Kidney capillary endothelial cell (primary cell): Measurements from ENCODE around the gene RAP2B.
"Not testable (repeated sequence)": the region's sequence is repeated elsewhere in the genome, so short reads cannot be mapped to it uniquely, and the experiment has no call there.

ENCODE experiments used
- DNase-seq: peaks from one replicate; pipeline ENCODE4 v3.0.0-alpha.2; 2018; ENCODE audit warnings: low spot score

The RAP2B gene

DNA sequence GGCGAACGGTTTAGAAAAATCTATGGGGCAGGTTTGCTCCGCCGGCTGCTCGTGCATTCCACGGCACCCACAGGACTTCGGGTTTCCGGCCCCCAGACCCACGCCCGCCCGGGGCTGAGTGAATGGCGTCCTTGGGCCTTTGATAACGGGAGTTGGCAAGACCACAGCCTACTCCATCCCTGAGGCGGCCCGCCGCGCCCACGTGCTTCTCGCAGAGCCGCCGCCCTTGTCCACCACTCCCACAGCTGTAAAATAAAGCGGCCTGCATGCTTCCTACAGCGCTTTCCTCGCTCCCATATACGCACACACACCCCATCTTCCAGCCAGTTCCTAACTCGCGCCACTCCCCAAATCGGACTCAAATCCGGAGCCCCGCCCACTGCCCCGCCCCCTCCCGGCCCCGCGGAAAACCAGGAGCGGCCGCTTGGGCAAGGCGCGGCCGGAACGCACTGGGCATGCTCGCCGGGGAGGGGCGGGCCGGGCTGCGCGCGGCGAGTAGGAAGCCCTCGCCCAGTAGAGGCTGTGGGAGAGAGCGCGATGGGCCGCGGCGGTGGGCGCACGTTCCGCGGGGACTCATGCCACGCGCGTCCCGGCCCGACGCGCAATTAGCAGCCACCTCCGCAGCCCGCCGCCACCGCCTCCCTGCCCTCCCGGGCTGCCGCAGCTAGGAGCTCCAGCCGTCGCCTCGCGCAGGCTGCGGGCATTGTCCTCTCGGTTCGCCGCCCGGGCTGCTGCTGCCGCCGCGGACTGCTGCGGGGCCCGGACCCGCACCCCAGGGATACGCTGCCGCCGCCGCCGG, at the start of gene RAP2B:
Gene RAP2B, plus strand, starts transcription at position 513 of the 799 bp plus-strand sequence. CDS start 468 bp downstream, outside the sequence.
- peak; percentile 89 for DNase-seq

DNA sequence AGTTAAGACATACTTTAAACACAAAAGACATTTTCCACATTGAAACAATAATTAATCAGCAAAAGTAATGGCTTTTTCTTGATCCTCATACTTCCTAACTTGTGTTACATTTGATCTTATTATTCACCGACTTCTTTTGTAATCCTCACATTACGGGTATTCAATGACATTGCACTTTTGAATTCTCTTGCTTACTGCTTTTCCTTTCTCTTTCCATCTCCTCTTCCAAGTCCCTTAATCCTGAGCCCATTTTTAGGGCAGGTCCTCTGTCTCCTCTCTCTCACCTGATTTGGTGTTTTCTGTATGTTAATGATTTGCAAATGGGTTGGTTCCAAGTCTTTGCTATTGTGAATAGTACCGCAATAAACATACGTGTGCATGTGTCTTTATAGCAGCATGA, 48.5 kb upstream of the RAP2B start:
- DNase-seq, result no peak

DNA sequence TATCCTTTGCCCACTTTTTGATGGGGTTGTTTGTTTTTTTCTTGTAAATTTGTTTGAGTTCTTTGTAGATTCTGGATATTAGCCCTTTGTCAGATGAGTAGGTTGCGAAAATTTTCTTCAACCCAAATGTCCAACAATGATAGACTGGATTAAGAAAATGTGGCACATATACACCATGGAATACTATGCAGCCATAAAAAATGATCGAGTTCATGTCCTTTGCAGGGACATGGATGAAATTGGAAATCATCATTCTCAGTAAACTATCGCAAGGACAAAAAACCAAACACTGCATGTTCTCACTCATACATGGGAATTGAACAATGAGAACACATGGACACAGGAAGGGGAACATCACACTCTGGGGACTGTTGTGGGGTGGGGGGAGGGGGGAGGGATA, 47.8 kb upstream of the RAP2B start:
- not testable (repeated sequence) for DNase-seq

DNA sequence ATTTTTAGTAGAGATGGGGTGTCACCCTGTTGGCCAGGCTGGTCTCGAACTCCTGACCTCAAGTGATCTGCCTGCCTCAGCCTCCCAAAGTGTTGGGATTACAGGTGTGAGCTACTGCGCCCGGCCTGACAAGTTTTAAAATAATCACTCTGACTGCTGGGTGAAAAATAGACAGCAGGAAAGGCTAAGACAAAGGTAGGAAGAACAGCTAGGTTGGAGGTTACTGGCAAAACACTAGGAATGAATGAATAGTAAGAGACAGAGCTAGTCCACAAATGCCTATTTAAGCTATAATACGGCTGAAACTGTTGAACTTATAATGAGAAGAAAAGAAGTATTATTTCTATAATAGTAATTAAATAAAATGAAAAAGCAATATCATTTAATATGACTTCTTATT, 46.7 kb upstream of the RAP2B start:
- DNase-seq, result no peak

DNA sequence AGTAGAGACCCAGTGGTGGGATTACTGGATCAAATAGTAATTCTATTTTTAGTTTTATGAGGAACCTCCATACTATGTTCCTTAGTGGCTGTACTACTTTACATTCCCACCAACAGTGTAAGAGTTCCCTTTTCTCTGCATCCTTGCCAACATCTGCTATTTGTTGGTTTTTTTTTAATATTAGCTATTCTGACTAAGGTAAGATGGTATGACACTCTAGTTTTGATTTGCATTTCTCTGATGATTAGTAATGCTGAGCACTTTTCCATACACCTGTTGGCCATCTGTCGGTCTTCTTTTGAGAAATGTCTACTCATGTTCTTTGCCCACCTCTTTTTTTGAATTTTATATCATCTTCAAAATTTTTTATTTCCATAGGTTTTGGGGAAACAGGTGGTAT, 34.2 kb upstream of the RAP2B start:
- DNase-seq, result no peak

DNA sequence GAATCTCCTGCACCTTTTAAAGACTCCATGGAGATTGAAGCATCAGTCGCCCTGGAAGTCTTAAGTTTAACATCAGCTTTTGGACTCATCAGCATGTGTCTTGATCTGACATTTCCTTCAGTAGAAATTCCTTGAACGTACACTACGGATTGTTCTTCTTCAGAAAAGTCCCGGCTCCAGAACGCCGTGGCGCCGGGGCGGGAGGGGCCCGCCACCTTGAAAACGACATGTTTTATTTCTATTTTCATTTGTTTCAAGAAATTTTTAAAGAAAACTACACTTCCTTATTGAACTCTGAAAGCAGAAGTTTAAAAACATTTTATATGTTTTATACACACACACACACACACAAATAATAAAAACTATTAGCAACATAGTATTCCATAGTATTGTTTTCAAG, 32.6 kb upstream of the RAP2B start:
- DNase-seq, result no peak

DNA sequence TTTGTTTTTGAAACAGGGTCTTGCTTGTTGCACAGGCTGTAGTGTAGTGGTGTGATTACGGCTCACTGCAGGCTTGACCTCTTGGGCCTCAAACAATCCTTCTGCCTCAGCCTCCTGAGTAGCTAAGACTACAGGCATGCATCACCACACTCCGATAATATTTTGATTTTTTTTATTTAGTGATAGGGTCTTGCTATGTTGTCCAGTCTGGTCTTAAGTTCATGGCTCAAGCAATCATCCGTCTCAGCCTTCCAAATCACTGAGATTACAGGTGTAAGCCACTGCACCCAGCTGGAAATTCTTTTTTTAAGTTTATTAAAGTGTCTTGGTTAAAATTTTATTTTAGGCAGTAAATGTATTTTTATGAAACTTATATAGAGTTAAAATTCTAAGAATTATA, 32.2 kb upstream of the RAP2B start:
- DNase-seq, result no peak

DNA sequence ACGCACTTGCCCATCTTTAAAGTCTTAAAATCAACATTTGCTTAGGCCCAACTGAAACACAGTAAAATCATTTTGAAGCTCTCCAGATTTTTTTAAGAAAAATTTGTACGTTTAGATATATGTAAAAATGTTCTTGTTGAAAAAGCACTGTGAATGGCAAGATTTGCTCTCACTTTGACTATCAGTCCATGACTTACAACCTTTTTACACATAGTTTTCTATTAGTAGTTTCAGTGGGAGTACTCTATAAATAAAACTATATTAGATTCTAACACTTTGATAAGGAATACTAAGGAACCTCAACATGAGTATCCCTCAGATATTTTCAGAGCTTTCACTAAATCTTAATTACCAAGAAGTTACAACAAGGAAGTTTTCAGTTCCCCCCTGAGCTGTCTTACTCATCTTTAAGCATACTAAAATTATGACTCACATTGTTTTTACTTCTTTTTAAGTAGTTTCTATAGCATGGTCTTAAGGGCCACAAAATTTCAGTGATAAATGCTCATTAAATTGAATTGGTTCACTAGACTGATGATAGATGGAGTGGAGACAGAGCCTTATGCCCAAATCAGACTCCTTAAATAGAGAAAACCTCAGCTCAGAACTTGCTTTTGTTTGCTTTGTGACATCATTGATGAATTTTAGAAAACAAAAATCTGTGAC, 31.6 kb upstream of the RAP2B start:
- DNase-seq, result peak; percentile 80

DNA sequence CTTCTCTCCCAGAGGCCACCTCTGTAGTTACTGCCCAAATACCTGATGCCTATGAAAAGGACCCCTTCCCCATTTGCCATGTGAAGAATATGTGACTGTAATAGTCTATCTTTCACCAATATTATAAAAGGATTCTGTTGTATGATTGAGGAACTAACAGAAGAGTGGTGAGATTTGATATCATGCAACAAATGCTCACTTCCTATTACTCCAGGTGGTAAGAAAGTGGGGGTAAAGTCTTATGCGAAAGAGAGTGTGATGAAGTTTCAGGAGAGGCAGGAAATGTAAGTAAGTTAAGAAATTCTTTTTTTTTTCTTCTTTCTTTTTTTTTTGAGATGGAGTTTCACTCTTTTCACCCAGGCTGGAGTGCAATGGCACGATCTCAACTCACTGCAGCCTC, 24.4 kb upstream of the RAP2B start:
- no peak for DNase-seq

DNA sequence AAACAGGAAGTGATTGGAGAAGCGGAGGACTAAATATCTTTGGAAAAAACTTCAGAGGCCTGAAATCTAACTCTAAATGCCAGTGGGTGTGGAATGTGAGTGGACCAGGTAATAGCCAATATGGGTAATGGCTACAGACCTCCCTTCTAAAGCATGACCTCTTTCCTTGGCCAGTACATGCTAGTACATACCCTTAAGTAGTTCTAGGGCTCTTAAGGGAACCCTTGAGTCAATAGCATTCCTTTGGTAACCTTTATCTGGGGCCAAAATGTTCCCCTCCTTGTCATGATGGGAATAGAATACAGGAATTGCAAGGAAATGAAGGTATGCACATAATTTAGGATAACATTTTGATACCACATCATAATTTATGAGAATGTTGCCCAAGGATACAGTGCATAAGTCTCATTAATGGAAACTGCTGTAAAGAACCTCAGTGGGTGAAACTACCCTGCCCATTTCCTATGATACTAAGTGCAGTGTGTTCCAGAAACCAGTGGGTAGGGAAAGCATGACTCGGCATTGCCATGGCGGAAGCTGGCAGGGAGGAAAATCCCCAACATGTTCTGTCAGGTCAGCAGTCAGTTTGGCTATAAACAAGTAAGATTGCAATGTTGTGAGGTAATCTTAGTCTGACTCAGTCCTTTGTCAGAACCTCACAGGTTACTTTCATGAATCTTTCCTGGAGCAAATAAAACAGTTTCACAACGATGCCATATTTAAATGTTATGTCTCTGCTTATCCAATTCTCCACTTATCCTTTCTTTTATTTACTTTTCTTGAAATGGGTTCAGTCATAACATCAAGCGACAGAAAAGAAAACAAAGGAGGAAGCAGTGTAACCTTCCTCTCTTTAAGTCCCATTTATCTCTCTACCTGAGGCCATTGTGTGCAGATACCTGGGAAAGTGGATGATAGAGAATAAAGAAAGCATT, 23.5 kb upstream of the RAP2B start:
- DNase-seq, result peak; percentile 91

DNA sequence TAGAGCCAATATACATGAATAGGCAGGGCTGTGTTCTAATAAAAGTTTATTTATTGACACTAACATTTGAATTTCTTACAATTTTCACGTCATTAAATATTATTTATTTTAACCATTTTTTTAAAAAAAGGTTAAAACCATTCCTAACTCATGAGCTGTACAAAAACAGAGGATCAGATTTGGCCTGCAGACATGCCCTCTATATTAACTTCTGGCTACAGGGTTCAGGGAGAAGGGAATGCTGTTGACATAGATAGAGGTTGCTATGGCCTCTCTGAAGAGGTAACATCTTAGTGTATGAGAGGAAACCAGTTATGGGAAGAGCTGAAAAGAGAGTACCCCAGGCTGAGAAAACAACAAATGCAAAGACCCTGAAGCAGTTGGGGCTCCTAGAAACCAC, 19.1 kb upstream of the RAP2B start:
- no peak for DNase-seq

DNA sequence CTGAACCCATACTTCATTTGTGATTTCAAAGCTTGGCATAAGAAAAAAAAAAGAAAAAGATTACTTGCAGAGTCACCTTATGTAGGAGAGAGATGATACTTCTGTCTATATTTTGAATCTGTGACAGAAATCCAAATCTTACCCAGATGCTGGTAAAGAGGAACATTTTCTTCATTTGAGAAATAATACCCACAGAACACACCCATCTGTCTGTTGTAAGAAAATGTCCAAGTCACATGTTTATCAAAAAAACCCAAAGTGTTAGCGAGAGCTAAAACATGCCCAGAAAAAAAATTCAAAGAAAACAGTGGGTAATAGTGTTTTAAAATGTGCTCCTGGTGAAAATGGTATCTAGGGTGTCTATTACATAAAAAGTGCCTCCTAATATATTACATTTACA, 18.0 kb upstream of the RAP2B start:
- DNase-seq, result no peak

DNA sequence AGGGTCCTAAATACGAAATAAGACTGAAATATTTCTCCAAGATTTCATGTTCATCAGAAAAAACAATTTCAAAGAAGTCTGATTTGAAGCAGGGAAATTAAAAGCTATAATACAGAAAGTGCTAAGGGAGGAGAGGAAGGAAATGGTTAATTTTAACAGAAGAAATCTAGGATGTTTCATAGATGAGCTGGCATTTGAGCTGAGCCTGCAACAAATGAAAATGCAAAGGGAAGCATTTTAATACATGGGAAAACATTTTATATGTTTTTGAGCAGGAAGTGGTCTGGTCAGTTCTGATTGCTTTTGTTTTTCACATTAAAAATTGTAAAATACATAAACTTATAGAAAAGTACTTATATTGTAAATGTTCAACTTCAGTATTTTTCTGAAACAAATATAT, 17.2 kb upstream of the RAP2B start:
- peak; percentile 85 for DNase-seq

DNA sequence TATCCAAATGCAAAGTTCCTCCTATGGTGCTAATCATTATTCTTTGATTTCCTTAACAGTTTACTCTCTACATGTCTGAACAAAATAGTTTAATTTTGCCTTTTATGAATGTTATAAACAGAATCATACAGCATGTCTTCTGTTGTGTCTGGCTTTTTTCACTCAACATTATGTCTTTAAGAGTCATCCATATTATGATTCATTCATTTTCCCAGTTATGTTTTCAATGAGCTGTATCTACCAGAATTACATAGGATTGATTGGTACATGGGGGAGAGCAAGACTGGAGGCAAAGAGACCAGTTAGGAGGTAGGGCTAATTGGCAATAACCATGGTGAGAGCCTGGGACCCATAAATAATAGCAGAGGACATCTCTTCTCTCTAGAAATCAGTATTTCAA, 16.6 kb upstream of the RAP2B start:
- no peak for DNase-seq

DNA sequence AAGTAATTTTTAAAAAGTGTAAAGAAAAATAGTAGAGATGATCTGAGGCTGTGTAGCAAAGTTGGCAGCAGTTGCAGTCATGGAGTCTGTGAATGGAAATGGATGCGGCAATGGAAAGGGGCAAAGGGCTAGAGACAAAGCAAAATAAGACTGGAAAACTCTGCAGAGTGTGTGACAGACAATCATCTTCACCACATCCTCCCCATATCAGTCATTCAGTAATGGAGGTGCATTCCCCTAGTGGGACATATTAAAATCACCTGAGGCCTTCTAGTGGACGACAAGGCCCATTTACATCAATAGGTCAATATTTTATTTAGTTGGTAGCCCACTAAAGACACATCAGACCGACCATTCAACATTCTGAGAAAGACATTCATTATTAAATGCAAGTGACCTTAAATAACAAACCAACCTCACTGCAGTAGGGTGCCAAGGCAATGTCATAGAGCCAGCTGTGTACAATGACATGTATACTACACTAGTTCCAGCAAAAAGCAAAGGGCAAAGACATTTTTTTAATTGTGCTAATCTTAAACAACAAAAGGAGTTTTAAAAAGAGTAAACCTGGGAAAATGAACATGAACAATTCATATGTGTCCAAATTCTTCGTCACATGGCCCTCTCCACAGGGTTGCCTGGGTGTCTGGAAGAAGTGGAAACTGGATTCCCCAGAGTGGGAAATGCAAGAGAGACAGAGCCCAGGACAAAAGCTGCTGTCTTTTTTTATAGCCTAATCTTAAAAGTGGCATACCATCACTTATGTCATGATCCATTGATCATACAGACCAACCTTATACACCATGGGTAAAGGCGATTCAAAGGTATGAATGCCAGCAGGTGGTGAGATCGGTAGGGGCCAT, 15.6 kb upstream of the RAP2B start:
- DNase-seq, result no peak

DNA sequence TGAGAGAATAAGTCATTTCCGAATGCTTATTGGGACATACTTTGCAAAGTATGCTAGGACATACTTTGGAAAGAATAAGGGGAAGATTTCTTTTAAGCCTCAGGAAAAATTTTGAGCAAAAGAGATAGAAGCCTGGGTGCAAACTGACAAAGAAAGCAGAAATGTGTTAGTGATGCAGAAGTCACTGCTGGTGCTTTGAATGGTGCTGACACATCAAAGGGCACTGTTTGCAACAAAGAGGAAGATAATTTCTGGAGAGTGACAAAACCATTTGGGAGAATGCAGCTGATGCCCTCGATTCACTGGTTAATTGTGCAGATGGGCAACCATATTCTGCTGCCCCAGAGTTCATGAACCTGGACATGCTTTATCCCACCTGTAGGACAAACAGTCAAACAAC, 11.0 kb upstream of the RAP2B start:
- no peak for DNase-seq

DNA sequence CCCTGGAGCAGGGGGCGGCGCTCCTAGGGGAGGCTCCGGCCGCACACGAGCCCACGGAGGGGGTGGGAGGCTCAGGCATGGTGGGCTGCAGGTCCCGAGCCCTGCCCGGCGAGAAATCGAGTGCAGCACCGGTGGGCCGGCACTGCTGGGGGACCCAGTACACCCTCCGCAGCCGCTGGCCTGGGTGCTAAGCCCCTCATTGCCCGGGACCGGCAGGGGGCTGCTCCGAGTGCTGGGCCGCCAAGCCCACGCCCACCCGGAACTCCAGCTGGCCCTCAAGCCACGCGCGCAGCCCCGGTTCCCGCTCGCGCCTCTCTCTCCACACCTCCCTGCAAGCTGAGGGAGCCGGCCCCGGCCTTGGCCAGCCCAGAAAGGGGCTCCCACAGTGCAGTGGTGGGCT, 6.2 kb upstream of the RAP2B start:
- not testable (repeated sequence) for DNase-seq

DNA sequence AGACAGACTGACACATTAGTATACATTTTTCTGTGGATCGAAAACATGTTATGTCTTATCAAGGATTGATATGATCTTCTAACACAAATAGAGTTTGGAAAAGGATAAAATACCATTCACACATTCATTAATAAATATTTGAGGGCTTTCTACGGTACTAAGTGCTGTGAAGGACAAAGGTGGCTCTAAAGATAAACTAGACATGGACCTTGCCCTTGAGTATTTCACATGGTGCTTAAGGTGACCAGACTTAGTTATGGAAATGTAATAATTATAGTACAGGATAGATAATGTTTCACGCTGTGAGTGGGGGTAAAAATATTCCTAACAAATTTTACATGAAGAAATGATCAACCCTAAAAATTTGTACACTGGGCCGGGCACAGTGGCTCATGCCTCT, 3.8 kb upstream of the RAP2B start:
- DNase-seq, result no peak

DNA sequence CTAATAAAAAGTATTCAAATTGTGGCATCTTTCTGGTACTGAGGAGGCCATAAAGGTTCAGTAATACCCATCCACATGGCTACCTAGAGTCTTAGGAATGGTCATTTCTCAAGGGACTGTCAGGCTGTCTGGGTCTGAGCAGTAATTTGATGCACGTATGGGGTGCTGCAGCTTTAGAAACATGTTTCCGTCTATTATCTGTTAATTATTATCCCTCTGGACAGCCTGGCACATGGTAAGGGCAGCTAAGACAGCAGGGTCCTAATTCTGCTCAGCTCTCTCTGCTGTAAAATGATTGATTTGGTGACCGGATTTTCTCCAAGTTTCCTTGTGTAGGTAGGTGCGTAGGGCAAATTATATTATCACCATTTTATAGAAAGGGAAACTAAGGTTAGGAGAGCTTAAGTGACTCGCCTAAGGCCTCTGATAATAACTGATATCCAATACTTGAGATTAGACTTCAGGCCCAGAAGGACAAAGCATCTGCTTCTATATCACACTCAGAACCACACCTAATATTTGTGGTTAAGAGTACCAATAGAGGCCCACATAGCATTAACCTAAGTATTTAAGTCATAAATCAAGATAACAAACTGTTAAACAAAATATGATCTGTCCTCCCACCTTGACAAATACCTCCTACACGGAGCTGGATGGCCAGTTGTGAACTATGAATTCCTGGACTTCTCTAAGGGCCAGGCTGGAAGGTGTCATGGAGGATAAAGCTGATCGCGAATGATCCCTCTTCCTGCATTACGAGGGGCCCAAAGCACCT, 2.9 kb upstream of the RAP2B start:
- no peak for DNase-seq

DNA sequence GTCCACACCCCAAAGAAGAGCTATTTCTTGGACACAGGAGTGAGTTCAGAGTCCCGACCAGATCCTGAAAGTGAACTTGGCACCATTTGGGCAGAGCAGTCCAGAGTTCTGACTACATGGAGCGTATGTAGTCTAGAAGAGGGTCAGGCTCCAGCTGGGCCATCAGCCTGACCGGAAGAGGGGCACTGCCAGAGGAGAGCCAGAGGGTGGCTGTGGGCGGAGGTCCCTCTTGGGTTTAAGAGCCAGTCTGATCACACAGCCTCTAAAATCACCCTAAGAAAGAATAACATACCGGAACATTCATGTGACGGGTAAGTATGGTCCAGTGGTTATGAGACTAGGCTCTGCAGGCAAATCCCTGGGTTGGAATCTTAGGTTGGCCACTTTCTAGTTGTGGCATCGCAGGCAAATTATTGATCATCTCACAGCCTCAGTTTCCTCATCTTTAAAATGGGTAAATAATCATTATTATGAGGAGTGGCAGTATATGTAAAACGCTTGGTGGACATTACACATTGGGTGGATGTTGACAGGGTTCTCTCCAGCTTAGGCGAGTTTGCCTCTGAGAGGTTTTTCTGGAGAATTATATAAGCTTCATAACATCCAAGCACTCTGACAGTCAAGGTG, 2.1 kb upstream of the RAP2B start:
- no peak for DNase-seq
